NCI-H2107 treated with DMSO at 0.1 percent for 48 hours (cell line): ENCODE measurements around the gene NEK2.
"Not testable (repeated sequence)": the region's sequence is repeated elsewhere in the genome, so short reads cannot be mapped to it uniquely, and the experiment has no call there.

Source experiments
- DNase-seq: peaks from one replicate; lab custom pipeline; 2025; ENCODE audit not compliant: unreplicated experiment; lab: John Stamatoyannopoulos, UW

Gene NEK2

DNA sequence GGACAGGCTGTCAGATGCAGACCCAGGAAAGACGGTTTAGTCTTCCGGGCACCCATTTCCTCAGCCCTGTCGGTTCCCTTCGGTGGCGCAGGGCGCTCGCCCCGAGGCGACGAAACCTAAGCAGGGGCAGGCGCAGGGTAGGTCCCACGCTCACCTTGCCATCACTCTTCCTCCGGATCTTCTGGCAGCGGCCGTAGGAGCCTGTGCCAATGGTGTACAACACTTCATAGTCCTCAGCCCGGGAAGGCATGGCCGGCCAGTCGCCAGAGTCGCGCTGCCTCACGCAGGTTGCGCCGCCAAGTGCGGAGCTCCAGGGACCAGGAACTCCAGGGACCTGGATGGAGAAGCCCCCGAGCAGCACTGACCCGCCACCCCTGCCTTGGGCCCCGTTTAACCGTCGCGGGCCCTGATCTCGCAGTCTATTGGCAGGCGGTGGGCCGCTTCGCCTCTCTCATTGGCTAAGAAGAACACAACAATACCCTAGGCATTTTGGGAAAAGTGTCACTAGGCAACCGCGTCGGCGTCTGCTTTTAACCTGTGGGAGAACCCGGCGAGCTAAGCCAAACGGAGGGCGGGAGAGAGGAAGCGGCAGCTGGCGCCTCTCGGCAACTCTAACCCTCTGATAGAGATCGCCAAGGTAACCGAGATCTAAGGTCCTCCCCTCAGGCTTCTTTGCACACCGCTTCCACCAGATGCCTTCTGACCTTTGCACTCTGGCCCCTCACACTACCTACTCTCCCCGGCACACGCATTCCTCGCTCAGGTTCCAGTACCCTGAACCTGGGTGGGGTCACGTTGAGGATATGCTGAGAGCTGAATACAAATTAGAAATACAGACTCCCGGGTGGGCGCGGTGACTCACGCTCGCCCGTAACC, at the start of gene NEK2:
TSS of gene NEK2 (minus strand) at position 392 of the 876 bp plus-strand sequence. CDS start at position 250, 142 bp downstream.
- peak; percentile 98 for DNase-seq

DNA sequence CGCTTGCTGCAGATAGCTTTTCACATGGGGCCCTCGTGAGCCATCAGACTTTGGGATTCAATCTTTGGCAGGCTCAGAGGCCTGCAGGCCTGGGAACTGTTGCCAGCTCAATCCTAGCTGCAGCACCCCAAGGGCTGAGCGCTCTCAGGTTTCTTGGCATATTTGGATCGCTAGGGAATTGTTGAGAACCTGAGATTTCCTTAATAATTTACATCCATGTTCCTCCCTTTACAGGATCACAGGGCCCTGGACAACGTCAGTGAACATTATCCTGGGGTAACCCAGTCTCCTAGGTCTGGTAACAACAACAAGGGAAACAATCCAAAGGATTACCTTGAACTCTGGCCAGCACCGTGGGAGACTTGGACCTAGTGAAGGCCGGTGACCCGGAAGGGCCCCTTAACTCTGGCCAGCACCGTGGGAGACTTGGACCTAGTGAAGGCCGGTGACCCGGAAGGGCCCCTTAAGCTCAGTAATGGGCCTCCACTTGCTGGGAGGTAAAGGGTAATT, 49.3 kb upstream of the NEK2 start:
- DNase-seq, result peak; percentile 51

DNA sequence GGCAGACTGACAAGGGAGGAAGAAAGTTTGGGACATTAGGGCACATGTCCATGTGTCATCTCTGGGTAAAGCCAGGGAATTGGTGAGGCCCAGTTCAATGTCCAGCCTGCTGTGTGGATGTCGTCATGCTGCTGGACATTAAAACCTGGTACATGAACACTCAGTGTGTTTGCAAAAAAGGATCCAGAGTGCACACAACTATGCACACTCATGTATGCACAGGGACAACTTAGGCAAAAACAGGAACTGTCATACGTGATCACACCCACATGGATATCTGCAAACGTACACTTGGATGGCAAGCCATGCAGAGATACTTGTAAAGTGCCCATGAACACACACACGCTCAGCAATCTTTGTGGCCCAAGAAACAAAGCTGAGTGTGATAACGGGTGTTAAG, 47.9 kb upstream of the NEK2 start:
- no peak for DNase-seq

DNA sequence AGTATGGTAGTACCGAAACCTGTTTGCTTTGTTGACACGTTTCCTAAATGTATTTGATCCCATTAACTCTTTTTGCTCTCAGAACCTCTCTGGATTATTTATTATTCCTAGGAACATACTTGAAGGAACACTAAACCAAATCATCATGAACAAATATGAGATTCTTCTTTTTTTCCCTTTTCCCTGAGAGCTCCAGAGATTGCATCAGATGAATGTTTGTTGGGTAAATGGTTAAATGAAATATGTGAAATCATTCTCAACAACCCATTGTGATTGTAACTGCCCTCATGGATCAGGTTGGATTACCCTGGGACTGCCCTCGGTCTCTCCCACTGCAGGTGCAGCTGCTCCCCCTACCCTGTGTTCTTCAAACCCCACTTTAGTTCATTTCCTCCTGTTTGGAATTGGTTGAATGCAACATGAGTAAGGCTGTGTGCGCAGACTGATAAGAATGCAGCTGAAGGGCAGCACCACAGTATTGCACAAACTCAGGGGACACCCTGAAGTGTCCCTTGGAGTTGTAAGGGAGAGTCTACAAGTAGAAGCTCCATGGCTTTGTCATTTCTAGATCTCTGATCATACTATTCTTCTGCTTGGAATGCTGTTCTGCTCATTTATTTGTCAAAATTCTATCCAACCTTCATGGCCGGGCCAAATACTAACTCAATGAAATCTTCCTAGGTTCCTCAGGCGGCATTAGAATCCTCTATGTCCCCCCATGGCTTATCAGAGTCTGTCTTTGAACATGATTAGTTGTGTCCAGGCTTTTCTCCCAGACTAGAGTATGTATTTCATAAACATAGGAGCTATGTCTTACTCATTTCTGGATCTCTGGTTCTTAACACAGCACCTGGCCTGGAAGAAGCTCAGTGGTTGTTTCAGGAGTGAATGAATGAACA, 47.1 kb upstream of the NEK2 start:
- DNase-seq, result peak; percentile 84

DNA sequence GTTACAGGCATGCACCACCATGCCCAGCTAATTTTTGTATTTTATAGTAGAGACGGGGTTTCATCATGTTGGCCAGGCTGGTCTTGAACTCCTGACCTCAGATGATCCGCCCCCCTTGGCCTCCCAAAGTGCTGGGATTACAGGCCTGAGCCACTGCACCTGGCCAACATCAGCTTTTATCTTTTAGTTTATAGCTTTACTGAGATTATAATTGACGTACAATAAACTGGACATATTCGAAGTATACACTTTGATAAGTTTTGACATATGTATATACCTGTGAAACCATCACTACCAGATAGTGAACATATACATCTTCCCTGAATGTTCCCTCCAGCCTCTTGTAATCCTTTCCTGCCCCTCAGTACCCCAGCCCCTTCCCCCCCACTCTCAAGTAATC, 41.1 kb upstream of the NEK2 start:
- DNase-seq, result not testable (repeated sequence)

DNA sequence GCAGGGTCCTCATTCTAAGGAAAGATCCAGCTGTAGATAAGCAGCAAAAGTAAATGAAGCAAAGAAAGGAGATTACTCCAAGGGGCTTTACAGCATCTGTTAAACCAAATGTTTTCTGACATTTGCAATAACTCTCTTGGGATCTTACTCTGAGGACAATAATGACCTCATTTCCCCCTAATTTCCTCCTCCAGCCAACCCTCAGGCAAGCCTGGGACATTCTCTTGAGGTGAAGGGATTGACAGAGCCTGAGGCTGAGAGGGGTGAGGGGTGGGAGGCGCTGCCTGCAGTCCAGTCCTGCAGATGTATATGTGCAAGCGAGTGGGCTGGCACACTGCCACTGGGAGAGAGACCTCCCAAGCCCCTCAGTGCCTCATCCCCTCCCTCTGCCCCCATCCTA, 40.5 kb upstream of the NEK2 start:
- no peak for DNase-seq

DNA sequence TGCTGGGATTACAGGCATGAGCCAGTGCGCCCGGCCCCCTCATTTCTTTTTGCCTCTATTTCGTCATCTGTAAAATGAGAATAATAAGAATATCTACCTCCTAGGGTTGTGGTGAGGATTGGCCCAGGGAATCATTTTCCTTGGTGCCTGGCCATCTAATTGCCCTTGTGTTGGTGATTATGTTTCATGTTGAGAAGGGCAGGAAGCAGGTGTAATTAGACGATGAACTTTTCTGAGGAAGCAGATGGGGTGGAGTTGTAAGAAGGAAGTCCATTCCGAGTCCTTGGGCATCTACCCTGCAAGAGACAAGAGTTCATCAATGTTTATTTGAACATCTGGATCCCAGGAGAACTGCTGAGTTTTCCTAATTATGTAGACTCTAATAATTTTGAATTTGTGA, 38.7 kb upstream of the NEK2 start:
- no peak for DNase-seq

DNA sequence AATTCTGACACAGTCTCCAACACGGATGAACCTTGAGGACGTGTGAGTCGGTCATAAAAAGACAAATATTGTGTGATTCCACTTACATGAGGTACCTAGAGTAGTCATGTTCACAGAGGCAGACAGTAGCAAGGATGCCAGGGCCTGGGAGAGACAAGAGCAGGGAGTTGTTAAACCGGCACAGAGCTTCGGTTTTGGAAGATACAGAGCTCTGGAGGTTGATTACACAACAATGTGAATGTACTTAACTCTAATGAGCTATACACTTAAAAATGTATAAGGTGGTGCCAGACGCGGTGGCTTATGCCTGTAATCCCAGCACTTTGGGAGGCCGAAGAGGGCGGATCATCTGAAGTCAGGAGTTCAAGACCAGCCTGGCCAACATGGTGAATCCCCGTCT, 37.8 kb upstream of the NEK2 start:
- DNase-seq, result no peak

DNA sequence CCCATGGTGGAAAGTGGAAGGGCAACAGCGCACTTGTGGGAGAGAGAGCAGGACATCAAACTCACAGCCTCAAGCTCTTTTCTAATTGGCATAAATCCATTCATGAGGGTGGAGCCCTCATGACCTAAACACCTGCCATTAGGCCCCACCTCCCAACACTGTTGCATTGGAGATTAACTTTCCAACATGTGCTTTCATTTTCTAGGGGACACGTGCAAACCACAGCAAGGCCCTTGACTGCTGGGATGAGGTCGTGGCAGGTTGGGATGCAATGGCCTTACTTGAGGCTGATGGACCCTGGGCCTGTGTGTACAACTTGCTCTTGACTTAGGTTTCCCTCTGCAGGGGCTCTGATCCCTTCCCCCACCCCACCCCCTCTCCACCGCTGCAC, 35.9 kb upstream of the NEK2 start:
- peak; percentile 73 for DNase-seq

DNA sequence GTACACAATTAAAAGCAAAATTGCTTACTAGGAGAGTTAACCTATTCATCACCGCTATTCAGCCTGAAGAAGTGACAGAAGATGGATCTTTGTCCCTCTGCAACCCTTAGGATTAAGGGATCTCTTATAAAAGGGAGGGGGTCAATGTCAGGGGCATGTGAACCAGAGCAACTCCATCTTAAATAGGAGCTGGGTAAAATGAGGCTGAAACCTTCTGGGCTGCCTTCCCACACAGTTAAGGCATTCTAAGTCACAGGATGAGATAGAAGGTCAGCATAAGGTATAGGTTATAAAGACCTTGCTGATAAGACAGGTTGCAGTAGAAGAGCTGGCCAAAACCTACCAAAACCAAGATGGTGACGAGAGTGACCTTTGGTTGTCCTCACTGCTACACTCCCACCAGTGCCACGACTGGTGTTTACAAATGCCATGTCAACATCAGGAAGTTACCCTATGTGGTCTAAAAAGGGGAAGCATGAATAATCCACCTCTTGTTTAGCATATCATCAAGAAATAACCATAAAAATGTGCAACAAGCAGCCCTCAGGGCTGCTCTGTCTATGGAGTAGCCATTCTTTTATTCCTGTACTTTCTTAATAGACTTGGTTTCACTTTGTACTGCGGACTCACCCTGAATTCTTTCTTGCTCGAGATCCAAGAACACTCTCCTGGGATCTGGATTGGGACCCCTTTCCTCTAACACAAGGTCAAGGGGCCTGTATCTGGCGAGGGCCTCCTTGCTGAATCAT, 35.3 kb upstream of the NEK2 start:
- no peak for DNase-seq

DNA sequence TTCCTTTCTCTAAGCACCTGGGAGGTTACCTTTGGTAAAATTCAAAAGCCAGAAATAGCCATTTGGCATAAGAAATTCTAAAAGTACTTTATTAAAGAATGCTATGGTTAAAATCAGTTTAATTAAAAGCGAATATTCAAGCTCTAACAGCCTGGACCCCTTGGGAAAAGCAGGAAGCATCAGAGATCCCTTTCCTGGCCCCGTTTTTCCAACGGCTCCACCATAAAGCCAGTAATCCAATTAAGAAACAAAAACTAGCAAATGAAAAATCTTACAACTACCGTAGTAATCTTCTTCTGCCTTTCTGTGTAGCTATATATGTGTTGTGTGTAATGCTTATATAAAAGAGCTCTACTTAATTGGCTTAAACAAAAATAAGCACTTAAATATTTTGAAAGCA, 33.5 kb upstream of the NEK2 start:
- no peak for DNase-seq

DNA sequence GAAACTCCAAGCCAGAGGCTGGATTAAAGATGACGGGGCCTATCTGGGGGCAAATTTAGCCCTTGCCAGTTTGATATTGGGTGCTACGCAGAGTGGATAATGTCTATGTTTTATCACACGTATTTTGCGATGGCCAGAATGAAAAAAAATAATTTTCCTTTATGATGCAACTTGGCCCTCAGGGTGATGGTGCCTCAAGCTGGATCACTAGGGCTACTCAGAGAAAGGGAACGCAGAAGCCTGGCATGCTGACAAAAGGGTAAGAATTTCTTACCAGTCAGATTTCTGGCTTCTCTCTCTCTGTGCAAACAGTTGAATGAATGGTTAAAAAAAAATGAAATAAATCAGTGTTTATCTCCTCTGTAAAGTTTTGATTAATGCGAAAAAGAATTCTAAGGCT, 32.6 kb upstream of the NEK2 start:
- DNase-seq, result no peak

DNA sequence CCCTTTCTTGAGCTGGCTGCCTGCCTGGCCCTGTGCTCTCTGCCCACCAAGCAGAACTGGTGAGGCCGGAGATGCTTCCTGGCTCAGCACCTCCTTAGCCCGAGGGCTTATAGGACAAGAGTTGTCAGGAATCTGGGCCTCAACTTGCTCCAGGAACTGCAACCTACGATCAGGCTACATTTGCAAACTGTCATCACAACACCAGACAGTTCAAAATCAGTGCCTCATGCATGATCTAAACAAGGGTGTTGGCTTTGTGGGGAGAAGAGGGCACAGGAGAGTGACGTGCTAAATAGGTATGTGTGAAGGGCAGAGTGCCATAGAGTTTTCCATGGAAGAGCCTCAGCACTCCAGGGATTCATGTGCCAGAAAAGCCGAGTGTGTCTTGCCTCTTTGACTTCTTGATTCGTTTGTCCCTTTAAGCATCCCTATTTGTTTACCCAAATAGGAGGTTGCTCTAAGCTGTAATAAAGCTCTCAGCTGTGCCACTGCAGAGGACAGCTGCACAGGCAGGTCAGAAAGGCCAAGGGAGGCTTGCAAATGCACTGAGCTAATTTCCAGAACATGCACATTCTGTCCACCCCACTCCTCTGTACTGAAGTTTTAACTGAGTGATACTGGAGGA, 30.2 kb upstream of the NEK2 start:
- peak; percentile 42 for DNase-seq

DNA sequence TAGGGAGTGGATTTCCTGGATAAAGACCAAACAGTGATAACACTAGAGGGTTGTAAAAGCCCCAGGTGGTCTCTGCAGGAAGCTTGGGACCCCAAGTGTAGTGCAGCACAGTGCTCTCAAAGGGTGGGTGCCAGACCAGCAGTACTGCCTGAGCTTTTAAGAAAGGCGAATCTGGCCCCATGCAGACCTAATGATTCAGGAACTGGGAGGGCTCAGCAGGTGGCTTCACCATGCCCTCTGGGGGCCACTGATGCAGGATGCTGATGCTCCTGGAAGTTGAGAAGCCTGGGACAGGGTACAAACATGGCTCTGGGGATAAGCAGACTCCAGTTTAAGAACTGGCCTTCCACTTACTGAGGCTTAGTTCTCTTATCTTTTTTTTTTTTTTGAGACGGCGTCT, 29.1 kb upstream of the NEK2 start:
- peak; percentile 70 for DNase-seq

DNA sequence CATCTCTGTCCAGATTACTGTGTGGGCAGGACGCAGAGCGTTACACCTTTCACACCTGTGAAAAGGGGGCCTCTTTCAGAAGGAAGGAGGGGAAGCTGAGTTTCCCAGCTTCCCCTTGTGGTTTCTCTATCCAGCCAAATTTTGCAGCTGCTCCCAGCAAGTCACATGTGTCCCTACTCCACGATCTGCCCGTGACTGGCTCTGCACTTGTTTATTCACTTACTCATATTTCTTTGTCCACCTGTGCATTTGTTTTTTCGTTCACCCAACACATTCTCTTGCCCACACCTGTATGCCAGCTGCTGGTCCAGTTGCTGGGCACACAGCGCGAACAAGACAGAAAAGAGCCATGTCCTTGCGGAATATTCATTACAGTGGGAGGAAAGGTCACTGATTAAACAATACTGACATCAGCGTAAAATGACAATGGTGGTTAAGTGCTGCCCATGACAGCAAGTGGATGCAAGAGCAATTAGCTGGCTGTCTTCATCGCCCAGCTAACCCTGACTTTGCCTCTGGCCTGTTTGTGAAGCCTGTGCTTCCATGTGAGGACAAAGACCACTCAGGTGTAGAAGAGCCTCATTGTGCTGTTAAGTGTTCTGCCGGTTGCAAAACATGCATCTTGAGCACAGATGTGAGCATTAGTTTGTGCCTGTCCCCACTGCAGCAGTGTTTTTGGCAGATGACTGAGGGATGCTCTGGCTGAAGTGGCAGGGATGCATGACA, 28.6 kb upstream of the NEK2 start:
- peak; percentile 97 for DNase-seq

DNA sequence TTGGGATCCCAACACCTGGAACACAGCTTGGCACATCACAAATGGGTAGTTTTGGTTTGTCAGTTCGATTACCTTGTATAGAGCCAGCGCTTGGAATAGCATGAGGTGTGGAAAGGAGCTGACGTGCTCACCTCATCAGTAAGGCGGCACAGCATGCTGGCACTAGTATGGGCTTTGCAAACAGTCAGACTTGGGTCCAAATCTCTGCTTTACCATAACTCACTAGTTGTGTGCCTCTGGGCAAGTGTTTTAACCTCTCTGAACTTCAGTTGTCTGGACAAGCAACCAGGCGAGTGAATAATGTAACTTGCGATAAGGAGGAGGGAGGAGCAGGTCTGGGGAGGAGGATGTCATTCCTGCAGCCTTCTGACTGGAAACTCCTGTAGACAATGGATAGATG, 26.3 kb upstream of the NEK2 start:
- DNase-seq, result no peak

DNA sequence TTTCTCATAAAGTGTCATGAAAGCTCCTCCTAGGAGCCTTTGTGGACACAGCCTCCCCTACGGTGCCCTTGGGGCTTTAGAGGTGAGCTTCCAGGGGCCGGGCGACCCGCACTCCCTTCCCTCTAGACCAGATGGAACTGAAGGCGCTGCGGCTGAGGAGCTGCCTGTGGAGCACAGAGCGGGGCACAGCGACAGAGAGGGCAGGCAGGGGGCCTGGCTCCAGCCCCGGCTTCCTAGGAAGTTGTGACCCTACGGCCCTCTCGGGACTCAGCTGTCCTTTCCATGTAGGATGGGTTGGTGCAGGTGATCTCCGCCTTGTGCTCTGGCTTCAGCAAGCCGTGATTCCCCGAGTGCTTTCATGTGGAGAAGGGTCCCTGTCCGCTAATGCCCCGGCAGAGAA, 23.6 kb upstream of the NEK2 start:
- DNase-seq, result no peak

DNA sequence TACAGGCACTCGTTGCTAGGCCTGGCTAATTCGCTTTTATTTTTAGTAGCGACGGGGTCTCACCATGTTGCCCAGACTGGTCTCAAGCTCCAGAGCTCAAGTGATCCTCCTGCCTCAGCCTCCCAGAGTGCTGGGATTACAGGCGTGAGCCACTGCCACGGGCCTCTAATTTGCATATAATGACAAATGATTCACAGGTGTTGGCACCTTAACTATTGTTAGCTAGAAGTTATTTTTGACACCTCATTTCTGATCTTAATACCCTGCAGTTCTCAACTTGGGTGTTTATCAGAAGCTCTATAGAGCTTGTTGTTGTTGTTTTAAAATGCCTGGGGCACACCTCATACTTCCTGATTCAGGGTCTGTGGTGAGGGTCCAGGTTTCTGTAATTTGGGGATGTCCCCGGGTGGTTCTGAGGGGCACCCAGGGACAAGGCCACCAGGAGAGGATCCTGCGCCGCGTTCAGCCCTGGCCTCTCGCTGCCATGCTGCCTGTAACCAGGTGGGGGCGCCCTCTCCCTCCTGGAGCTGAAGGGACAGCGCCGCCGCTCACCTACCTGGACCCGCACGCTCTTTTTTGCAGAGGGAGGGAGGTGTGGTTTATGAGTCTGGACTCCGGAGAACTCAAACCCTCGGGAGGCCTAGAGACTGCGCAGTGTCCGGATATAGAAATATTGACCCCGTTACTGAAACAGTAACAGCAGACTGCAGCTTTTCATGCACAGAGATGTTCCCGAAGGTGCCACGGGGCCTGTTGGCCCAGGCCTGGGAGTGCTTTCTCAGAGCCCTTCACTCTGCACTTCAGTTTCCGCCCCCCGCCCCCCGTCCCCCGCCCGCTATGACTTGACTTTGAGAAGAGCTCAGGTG, 23.0 kb upstream of the NEK2 start:
- peak; percentile 91 for DNase-seq

DNA sequence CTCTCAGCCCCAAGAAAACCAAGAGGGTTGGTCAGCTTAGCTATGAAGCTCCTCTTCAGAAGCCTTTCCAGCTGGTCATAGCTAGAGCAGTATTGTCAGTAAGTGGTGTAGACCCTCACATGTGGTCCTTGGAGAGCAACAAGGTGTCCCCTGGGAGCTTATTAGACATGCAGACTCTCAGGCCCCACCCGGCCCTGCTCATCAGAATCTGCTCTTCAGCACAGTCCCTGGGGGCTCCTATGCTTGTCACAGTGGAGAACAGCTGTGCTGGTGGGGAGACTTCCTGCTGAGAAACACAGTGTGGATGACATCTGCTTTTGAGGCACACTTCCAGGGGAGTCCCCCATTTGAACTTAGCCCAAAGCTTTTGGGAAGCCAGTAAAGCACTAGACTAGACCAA, 21.9 kb upstream of the NEK2 start:
- DNase-seq, result peak; percentile 84
